SW 1271 (cell line): Measurements from ENCODE around the gene ALDH3B2.
"Not testable (repeated sequence)": the region's sequence is repeated elsewhere in the genome, so short reads cannot be mapped to it uniquely, and the experiment has no call there.

Experiments
- DNase-seq, 2 experiments: peaks; one replicate each; lab custom pipeline; 2025; lab: John Stamatoyannopoulos, UW

Gene ALDH3B2

GRCh38 chr11:67674442-67674871 is at the start of gene ALDH3B2:
Gene ALDH3B2, minus strand, starts transcription at chr11:67674623. Its CDS starts 7,688 bp downstream, at chr11:67666935.
- DNase-seq, result no peak

GRCh38 chr11:67723036-67723435 is 48.6 kb upstream of the ALDH3B2 start:
- DNase-seq, result not testable (repeated sequence)

- not testable (repeated sequence) for DNase-seq
These were observed 41.8 kb upstream of the ALDH3B2 start for GRCh38 chr11:67716226-67716625.

- not testable (repeated sequence) for DNase-seq
These were observed 41.4 kb upstream of the ALDH3B2 start for GRCh38 chr11:67715801-67716200.

GRCh38 chr11:67713892-67714509 is 39.6 kb upstream of the ALDH3B2 start:
- not testable (repeated sequence) for DNase-seq

- not testable (repeated sequence) for DNase-seq
These were observed 37.3 kb upstream of the ALDH3B2 start for GRCh38 chr11:67711676-67712075.

GRCh38 chr11:67711212-67711611 is 36.8 kb upstream of the ALDH3B2 start:
- not testable (repeated sequence) for DNase-seq

GRCh38 chr11:67709806-67710205 is 35.4 kb upstream of the ALDH3B2 start:
- DNase-seq, result not testable (repeated sequence)

- DNase-seq, result no peak
These were observed 30.8 kb upstream of the ALDH3B2 start for GRCh38 chr11:67705264-67705663.

GRCh38 chr11:67704524-67704923 is 30.1 kb upstream of the ALDH3B2 start:
- no peak for DNase-seq

GRCh38 chr11:67703709-67704108 is 29.3 kb upstream of the ALDH3B2 start:
- not testable (repeated sequence) for DNase-seq

GRCh38 chr11:67700548-67701262 is 26.3 kb upstream of the ALDH3B2 start:
- no peak for DNase-seq

- DNase-seq, result no peak
These were observed 25.7 kb upstream of the ALDH3B2 start for GRCh38 chr11:67700141-67700540.

- DNase-seq, result no peak
These were observed 25.1 kb upstream of the ALDH3B2 start for GRCh38 chr11:67699521-67699920.

- peak in 1 of 2 experiments; percentile 56 for DNase-seq
These were observed 23.8 kb upstream of the ALDH3B2 start for GRCh38 chr11:67698247-67698646.

GRCh38 chr11:67697846-67698245 is 23.4 kb upstream of the ALDH3B2 start:
- DNase-seq, result no peak

GRCh38 chr11:67696998-67697397 is 22.6 kb upstream of the ALDH3B2 start:
- DNase-seq, result no peak

GRCh38 chr11:67695606-67696005 is 21.2 kb upstream of the ALDH3B2 start:
- DNase-seq, result no peak

- DNase-seq, result no peak
These were observed 20.6 kb upstream of the ALDH3B2 start for GRCh38 chr11:67694875-67695555.

- DNase-seq, result peak in 1 of 2 experiments; percentile 27
These were observed 16.7 kb upstream of the ALDH3B2 start for GRCh38 chr11:67691149-67691548.

- DNase-seq, result no peak
These were observed 14.8 kb upstream of the ALDH3B2 start for GRCh38 chr11:67689178-67689577.

- no peak for DNase-seq
These were observed 13.6 kb upstream of the ALDH3B2 start for GRCh38 chr11:67687986-67688385.
